ENCODE results near the gene MDP1. TPM values are rescaled to one million over a fixed set of nuclear protein-coding genes. Genes with fewer than 3 reads are reported as not detected.
"Not testable (repeated sequence)": the region's sequence is repeated elsewhere in the genome, so short reads cannot be mapped to it uniquely, and the experiment has no call there.

MDP1 gene
- total RNA-seq, 1 experiment from 2014 or later, result 8.3 TPM

- in situ Hi-C loops (cut with HindIII; ENCODE audit: low pct_unique_long_range_greater_than_20kb, low sequenced_read_pairs), result no loop called here
- no peak for DNase-seq (ENCODE audit: low read depth, low spot score)
Observed at GRCh38 chr14:24254630-24255392, 38.9 kb upstream of the MDP1 start.

DNA sequence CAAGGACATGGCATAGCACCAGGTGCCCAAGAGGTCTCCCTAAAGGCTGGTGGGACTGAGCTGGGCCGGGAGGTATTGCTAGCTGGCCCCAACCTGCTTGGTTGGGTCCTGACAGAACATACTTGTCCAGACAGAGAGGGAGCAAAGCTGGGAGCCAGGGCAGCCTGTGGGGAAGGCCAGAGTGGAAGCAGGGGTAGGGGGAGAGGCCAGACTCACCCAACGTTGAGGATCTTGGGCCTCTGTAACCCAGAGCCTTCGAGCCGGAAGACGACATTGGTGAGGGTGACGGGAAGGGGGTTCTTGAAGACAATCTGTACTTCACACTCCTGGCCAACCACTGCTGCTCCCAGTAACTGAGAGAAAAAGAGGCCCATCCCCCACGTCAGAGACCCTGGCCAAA lies 38.1 kb upstream of the MDP1 start:
- in situ Hi-C loops (cut with HindIII; ENCODE audit: low pct_unique_long_range_greater_than_20kb, low sequenced_read_pairs), result no loop called here
- DNase-seq (ENCODE audit: low read depth, low spot score), result no peak

DNA sequence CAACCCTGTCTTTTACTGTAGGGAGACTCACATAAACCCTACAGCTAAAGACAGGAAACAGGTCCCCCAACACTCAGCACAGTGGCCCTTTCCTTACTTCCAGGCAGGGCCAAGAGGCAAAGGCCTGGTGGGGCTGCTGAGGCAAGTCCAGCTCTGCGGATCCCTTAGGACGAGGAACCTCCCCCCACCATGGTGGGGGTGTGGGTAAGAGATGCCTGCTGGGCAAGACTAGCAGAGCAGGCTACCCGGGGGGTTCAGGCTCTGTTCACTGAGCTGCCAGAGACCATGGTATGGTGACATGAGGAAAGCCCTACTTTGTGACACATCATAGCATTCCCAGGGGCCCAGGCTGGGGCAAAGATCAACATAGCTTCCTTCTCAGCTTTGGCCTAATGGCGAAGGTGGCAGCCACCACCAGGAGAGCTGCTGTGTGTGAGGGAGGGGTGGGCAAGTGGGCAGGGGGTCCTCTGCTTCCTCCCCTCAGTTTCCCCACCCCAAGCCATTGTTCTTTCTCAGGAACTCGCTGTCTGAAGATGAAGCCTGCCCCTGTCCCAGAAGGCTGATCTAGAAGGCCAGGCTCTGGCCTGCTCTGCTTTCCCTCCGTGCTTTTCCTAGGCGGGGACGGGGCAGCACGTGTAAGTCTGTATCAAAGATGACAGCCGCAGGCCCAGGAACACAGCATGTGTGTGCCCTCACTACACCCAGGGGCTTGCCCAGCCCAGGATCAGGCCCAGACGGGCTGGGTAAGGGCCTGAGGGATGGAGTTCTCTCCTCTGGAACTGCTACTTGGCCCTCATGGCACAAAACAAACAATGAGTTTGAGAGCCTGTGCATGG lies 36.6 kb upstream of the MDP1 start:
- in situ Hi-C loops (cut with HindIII; ENCODE audit: low pct_unique_long_range_greater_than_20kb, low sequenced_read_pairs), result no loop called here
- DNase-seq (ENCODE audit: low read depth, low spot score), result no peak

GRCh38 chr14:24251880-24252288 lies 36.0 kb upstream of the MDP1 start:
- no peak for DNase-seq (ENCODE audit: low read depth, low spot score)

GRCh38 chr14:24250354-24250753 lies 34.5 kb upstream of the MDP1 start:
- in situ Hi-C loops (cut with HindIII; ENCODE audit: low pct_unique_long_range_greater_than_20kb, low sequenced_read_pairs), result no loop called here
- DNase-seq (ENCODE audit: low read depth, low spot score), result no peak

More at GRCh38 chr14:24251880-24252288, 36.0 kb upstream of the MDP1 start:
- in situ Hi-C loops (cut with HindIII; ENCODE audit: low pct_unique_long_range_greater_than_20kb, low sequenced_read_pairs), result no loop called here

DNA sequence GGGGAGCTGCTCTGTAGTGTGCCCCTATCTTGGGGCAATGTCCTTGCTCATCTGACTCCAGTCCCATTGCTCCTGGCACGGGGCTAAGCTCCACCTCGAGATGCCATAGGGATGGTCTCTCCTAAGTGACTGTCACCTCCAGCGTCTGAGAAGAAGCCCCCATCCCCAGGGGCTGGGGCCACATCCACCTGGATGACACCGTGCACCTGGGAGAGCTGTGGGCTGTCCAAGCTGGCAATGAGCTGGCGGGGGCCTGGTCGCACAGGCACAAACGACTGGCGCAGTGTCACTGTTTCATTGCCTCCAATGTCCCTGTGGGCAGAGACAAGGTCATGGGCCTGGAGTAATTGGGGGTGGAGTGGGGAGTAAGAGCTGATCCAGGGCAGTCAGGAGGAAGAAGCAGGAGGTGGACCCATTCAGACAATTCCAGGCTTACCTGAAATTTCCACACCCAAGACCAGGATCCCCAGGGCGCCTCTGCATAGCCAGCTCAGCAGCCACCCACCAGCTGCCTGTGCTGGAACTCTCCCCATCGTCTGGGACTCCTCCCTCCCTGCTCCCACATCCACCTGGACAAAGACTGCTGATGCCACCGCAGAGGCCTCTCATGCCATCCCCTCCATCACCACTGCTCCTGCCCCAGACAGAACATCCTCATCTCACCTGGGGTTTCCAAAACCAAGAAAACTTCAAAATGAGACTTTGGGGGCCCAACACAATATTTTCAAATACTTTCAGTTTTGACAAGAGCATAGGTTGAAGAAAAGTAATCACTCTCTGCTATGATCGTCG lies 33.6 kb upstream of the MDP1 start:
- in situ Hi-C loops (cut with HindIII; ENCODE audit: low pct_unique_long_range_greater_than_20kb, low sequenced_read_pairs), result no loop called here
- no peak for DNase-seq (ENCODE audit: low read depth, low spot score)

- no peak for DNase-seq (ENCODE audit: low read depth, low spot score)
- in situ Hi-C loops (cut with HindIII; ENCODE audit: low pct_unique_long_range_greater_than_20kb, low sequenced_read_pairs), result no loop called here
Observed at GRCh38 chr14:24247422-24247821, 31.6 kb upstream of the MDP1 start.

GRCh38 chr14:24246765-24247212 lies 30.9 kb upstream of the MDP1 start:
- in situ Hi-C loops (cut with HindIII; ENCODE audit: low pct_unique_long_range_greater_than_20kb, low sequenced_read_pairs), result no loop called here
- DNase-seq (ENCODE audit: low read depth, low spot score), result no peak

DNA sequence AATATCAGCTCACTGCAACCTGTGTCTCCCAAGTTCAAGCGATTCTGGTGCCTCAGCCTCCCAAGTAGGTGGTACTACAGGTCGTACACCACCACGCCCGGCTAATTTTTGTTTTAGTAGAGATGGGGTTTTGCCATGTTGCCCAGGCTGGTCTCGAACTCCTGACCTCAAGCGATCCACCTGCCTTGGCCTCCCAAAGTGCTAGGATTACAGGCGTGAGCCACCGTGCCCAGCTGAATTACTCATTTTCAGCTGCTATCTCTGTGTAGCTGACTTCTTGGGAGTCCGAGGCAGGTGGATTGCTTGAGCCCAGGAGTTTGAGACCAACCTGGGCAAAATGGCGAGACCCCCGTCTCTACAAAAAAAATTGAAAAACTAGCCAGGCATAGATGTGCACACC lies 29.5 kb upstream of the MDP1 start:
- in situ Hi-C loops (cut with HindIII; ENCODE audit: low pct_unique_long_range_greater_than_20kb, low sequenced_read_pairs); DNase-seq (ENCODE audit: low read depth, low spot score): not testable (repeated sequence)

- no peak for DNase-seq (ENCODE audit: low read depth, low spot score)
- in situ Hi-C loops (cut with HindIII; ENCODE audit: low pct_unique_long_range_greater_than_20kb, low sequenced_read_pairs), result no loop called here
Observed at GRCh38 chr14:24243336-24243836, 27.5 kb upstream of the MDP1 start.

GRCh38 chr14:24241829-24242443 lies 26.1 kb upstream of the MDP1 start:
- DNase-seq (ENCODE audit: low read depth, low spot score), result peak; percentile 90
- in situ Hi-C loops (cut with HindIII; ENCODE audit: low pct_unique_long_range_greater_than_20kb, low sequenced_read_pairs), result no loop called here

GRCh38 chr14:24240110-24240918 lies 24.4 kb upstream of the MDP1 start:
- in situ Hi-C loops (cut with HindIII; ENCODE audit: low pct_unique_long_range_greater_than_20kb, low sequenced_read_pairs), result no loop called here
- DNase-seq (ENCODE audit: low read depth, low spot score), result no peak

DNA sequence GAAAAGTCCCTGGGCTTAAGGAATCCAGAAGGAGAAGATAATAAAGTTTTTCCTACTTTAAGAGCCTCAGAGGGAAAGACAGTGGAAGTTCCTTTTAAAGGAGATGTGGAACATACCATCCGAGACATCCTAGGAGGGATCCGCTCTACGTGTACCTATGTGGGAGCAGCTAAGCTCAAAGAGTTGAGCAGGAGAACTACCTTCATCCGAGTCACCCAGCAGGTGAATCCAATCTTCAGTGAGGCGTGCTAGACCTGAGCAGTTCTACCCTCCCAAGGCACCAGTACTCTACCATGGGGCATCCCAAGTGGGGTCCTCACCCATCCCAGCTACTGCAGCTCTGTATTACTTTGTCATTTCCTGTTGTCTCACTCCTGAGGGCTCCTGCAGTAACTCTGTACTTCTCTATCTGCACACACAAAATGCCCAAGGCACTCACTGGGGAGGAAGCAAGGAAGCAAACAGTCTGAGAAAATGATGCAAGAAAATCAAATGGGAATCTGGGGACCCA lies 22.7 kb upstream of the MDP1 start:
- in situ Hi-C loops (cut with HindIII; ENCODE audit: low pct_unique_long_range_greater_than_20kb, low sequenced_read_pairs), result no loop called here
- no peak for DNase-seq (ENCODE audit: low read depth, low spot score)

GRCh38 chr14:24238123-24238522 lies 22.3 kb upstream of the MDP1 start:
- no peak for DNase-seq (ENCODE audit: low read depth, low spot score)
- in situ Hi-C loops (cut with HindIII; ENCODE audit: low pct_unique_long_range_greater_than_20kb, low sequenced_read_pairs), result no loop called here

GRCh38 chr14:24237463-24237955 lies 21.6 kb upstream of the MDP1 start:
- no peak for DNase-seq (ENCODE audit: low read depth, low spot score)
- in situ Hi-C loops (cut with HindIII; ENCODE audit: low pct_unique_long_range_greater_than_20kb, low sequenced_read_pairs), result no loop called here

GRCh38 chr14:24236689-24237462 lies 21.0 kb upstream of the MDP1 start:
- no peak for DNase-seq (ENCODE audit: low read depth, low spot score)
- in situ Hi-C loops (cut with HindIII; ENCODE audit: low pct_unique_long_range_greater_than_20kb, low sequenced_read_pairs), result no loop called here

Data from SK-MEL-5 (cell line).